CD4-positive, alpha-beta T cell (primary cell): Measurements from ENCODE around the gene LAMC2. TPM values are rescaled to one million over a fixed set of nuclear protein-coding genes. Genes with fewer than 3 reads are reported as not detected.

Source experiments
- ATAC-seq: fragments of 200-7000 bp; cut with Tn5 transposase; one replicate; pipeline ENCODE4 v1.10.0; 2022; ENCODE audit warnings: mild to moderate bottlenecking; ENCODE audit not compliant: poor library complexity
- CTCF ChIA-PET: fragments of 350-600 bp; sonication (Branson Sonifier 250); formaldehyde crosslinking; loops from one replicate; lab custom pipeline; 2021; ENCODE audit warnings: antibody characterized with exemption, inconsistent platforms; lab: Charles Lee
- POLR2A ChIA-PET: fragments of 350-600 bp; sonication (Branson Sonifier 250); formaldehyde crosslinking; loops from one replicate; lab custom pipeline; 2021; ENCODE audit warnings: antibody characterized with exemption, inconsistent platforms; lab: Charles Lee
- DNase-seq, 14 experiments: peaks; one replicate each; pipeline ENCODE4 v3.0.0-alpha.2; 2013 to 2020; ENCODE audit warnings: mixed read lengths in 2 of 14
- H3K27ac ChIP-seq, 2 donors: one replicate each; pipeline versions ENCODE4 v1.5.1 to v1.7.0; 2013; ENCODE audit warnings: low read length in 2 of 2, low read depth in 1 of 2, mild to moderate bottlenecking in 1 of 2
- H3K27me3 ChIP-seq, 2 experiments: 1 replicate in 1 of 2; 2 replicates in 1 of 2; pipeline versions ENCODE4 v1.6.1 to v1.7.0; 2013; ENCODE audit warnings: low read length in 2 of 2, control low read depth in 1 of 2, mild to moderate bottlenecking in 1 of 2, moderate library complexity in 1 of 2; ENCODE audit not compliant: insufficient read depth in 2 of 2, control insufficient read depth in 1 of 2
- H3K36me3 ChIP-seq: one replicate; pipeline ENCODE4 v1.6.1; 2013; ENCODE audit warnings: low read length, control low read depth; ENCODE audit not compliant: insufficient read depth
- H3K4me1 ChIP-seq: one replicate; pipeline ENCODE4 v1.6.1; 2013; ENCODE audit warnings: low read length, control low read depth; ENCODE audit not compliant: insufficient read depth
- H3K4me3 ChIP-seq: one replicate; pipeline ENCODE4 v1.5.1; 2013; ENCODE audit warnings: mild to moderate bottlenecking, low read length, moderate library complexity
- H3K9me3 ChIP-seq, 2 experiments: 1 replicate in 1 of 2; 2 replicates in 1 of 2; pipeline versions ENCODE4 v1.6.1 to v1.7.0; 2013; ENCODE audit warnings: low read length in 2 of 2, mild to moderate bottlenecking in 2 of 2, control low read depth in 1 of 2, moderate library complexity in 1 of 2; ENCODE audit not compliant: control insufficient read depth in 1 of 2, insufficient read depth in 1 of 2
- H3K27ac Mint-ChIP-seq: one replicate; pipeline ENCODE4 v1.8.0; 2020; ENCODE audit warnings: mixed read lengths
- H3K27me3 Mint-ChIP-seq: one replicate; pipeline ENCODE4 v1.8.0; 2021; ENCODE audit warnings: mixed read lengths
- H3K36me3 Mint-ChIP-seq: one replicate; pipeline ENCODE4 v1.8.0; 2021; ENCODE audit warnings: low read depth, mixed read lengths
- H3K4me1 Mint-ChIP-seq: one replicate; pipeline ENCODE4 v1.8.0; 2021; ENCODE audit warnings: low read depth, mixed read lengths
- H3K4me3 Mint-ChIP-seq: one replicate; pipeline ENCODE4 v1.8.0; 2020; ENCODE audit warnings: mild to moderate bottlenecking, mixed read lengths
- H3K9me3 Mint-ChIP-seq: one replicate; pipeline ENCODE4 v1.8.0; 2020; ENCODE audit warnings: mixed read lengths
- CTCF ChIP-seq: fragments of 200-600 bp; IDR thresholded peaks from one replicate; pipeline ENCODE4 v1.8.0; 2022; ENCODE audit warnings: antibody characterized with exemption, mild to moderate bottlenecking
- intact Hi-C, 2 experiments: fragments of 100-400 bp; cut with DNase I in 1 of 2; cut with micrococcal nuclease in 1 of 2; formaldehyde crosslinking; loops; one replicate each; pipeline versions ENCODE4 v1.15.1 to v1.9.0; 2023 to 2025; cut with DNase I, micrococcal nuclease
- total RNA-seq, 174 experiments: library from RNA in 2 of 174; stranded (reverse) in 2 of 174; gene quantifications; one replicate each; pipeline ENCODE4 v1.2.3 and lab custom pipeline; 2021 to 2026

Gene LAMC2
- total RNA-seq, 2 experiments from 2014 or later: not detected

DNA sequence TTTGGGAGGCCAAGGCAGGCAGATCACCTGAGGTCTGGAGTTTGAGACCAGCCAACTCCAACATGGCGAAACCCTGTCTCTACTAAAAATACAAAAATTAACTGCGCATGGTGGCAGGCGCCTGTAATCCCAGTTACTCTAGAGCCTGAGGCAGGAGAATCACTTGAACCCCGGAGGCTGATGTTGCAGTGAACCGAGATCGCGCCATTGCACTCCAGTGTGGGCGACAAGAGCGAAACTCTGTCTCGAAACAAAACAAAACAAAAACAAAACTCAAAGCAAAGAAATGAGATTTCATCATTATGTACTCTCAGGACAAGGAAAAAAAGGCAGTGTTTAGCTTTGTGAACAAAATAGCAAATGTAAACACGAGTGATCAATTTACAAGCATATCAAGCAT lies 61.0 kb downstream of the LAMC2 start:
- TF ChIP-seq CTCF: no peak
- Histone ChIP-seq H3K4me1 (no peaks in the 10 kb centered on the region), H3K27me3 (peaks cover 0 to 2% of the 10 kb centered on the region in 2 experiments), H3K27ac (no peak overlapping the region), H3K36me3 (no peaks in the 10 kb centered on the region), H3K9me3 (peaks cover 0 to 4% of the 10 kb centered on the region in 2 experiments), H3K4me3 (no peak overlapping the region)
- Mint-ChIP-seq H3K27ac (no peak overlapping the region), H3K4me1 (no peaks in the 10 kb centered on the region), H3K4me3 (no peak overlapping the region), H3K9me3 (no peaks in the 10 kb centered on the region), H3K27me3 (peaks cover 30% of the 10 kb centered on the region), H3K36me3 (no peaks in the 10 kb centered on the region)
- DNase-seq (no peak), ATAC-seq (no peak)
- intact Hi-C loops: no loop called here
- POLR2A ChIA-PET: no interaction called here
- CTCF ChIA-PET: no interaction called here

- TF ChIP-seq CTCF: no peak
- Histone ChIP-seq H3K4me3 (no peak overlapping the region), H3K27me3 (peaks cover 0 to 2% of the 10 kb centered on the region in 2 experiments), H3K27ac (no peak overlapping the region), H3K4me1 (no peaks in the 10 kb centered on the region), H3K9me3 (peaks cover 0 to 7% of the 10 kb centered on the region in 2 experiments), H3K36me3 (no peaks in the 10 kb centered on the region)
- no peaks in the 10 kb centered on the region for H3K9me3 Mint-ChIP-seq
- peaks cover 30% of the 10 kb centered on the region for H3K27me3 Mint-ChIP-seq
- CTCF ChIA-PET: no interaction called here
- intact Hi-C loops: no loop called here
- no peak overlapping the region for H3K4me3 Mint-ChIP-seq
- no peaks in the 10 kb centered on the region for H3K36me3 Mint-ChIP-seq
- H3K27ac Mint-ChIP-seq: no peak overlapping the region
- no peak for DNase-seq
- H3K4me1 Mint-ChIP-seq: no peaks in the 10 kb centered on the region
- ATAC-seq: no peak
- POLR2A ChIA-PET: no interaction called here
Measured at GRCh38 chr1:183247484-183247883, 61.4 kb downstream of the LAMC2 start.

- CTCF ChIA-PET: no interaction called here
- Histone ChIP-seq H3K36me3 (no peaks in the 10 kb centered on the region), H3K4me3 (no peak overlapping the region), H3K27me3 (peaks cover 0 to 2% of the 10 kb centered on the region in 2 experiments), H3K4me1 (no peaks in the 10 kb centered on the region), H3K27ac (no peak overlapping the region), H3K9me3 (peaks cover 0 to 7% of the 10 kb centered on the region in 2 experiments)
- ATAC-seq: no peak
- H3K4me3 Mint-ChIP-seq: no peak overlapping the region
- TF ChIP-seq CTCF: no peak
- intact Hi-C loops: no loop called here
- H3K9me3 Mint-ChIP-seq: no peaks in the 10 kb centered on the region
- no peak overlapping the region for H3K27ac Mint-ChIP-seq
- H3K4me1 Mint-ChIP-seq: no peaks in the 10 kb centered on the region
- POLR2A ChIA-PET: interaction anchor here (0.6 kb wide), 1 partner anchor 1825 kb away, joined by 3 read pairs; no protein-coding TSS in a partner anchor
- DNase-seq: no peak
- H3K36me3 Mint-ChIP-seq: no peaks in the 10 kb centered on the region
- peaks cover 30% of the 10 kb centered on the region for H3K27me3 Mint-ChIP-seq
Measured at GRCh38 chr1:183247931-183248330, 61.9 kb downstream of the LAMC2 start.
